Dedifferentiated amniotic fluid mesenchymal stem cell (primary cell): ENCODE measurements around the gene PC.

Experiments
- DNase-seq: peaks from one replicate; pipeline ENCODE4 v3.0.0-alpha.2; 2016; ENCODE audit errors: extremely low spot score

Gene PC

DNA sequence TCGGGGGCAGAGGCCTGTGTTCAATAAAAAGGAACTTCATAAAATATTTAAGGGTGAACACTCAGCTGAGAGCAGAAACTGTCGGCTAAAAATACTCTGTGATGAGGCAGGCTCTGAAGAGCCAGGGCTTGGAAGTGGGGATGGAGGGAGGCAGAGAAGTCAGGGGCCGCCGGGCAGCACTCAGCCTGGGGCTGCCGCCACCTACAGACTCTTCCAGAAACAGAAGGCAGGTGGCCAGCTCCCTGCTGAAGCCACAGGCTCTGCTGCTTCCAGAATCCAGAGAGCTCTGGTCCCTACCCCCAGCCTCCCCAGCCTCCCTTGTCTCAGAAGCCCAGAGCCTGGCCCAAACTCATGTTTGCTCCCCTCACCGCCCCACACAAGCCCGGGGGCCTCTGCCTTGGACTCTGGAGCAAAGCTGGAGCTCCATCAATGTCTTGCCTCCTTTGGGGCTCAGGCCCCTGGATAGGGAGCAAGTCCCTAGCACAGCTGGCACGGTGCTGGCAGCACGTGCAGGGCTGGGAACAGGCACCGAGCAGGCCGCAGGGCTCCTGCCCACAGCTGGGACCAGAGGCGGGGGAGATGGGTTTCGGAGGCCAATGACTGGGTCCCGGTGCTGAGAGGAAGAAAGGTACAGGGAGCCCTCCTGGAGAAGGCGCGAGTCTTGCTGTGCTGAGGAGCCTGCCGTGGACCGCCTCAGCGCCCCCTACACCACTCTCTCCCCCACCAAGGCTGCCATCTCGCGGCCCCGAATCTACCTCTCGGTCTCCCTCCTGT, 93.1 kb downstream of the PC start:
- DNase-seq, result no peak

DNA sequence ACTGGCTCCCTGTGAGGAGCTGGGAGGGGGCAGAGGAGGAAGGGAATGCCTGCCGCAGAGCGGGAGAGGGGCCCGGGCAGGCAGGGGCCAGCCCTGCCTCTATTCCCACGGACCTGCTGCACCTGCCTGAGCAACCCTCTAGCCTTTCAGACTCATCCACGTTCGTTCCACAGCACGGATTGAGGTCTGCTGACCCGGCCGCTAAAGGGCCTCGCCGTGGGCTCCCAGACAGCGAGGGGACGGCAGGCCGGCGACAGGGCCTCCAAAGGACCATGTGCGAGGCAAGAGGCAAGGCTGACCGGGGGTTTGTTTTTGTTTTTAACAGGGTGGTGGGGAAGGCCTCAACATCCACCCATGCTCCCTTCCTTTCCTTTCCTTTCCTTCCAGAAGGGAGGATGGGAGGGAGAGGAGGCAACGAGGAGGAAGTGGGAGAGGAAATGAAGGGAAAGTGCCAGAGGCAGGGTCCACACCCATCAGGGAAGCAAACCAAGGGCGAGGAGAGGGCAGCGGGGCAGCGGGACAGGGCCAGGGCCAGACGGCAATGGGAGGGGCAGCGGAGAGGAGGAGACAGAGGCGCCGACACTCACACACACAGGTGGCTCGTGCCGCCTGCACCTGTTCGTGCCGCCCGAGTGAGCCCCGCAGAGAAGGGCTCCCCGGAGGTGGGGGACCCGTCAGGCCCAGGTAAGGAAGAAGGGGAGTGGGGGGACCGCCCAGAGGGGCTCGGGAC, 93.8 kb downstream of the PC start:
- DNase-seq, result no peak

DNA sequence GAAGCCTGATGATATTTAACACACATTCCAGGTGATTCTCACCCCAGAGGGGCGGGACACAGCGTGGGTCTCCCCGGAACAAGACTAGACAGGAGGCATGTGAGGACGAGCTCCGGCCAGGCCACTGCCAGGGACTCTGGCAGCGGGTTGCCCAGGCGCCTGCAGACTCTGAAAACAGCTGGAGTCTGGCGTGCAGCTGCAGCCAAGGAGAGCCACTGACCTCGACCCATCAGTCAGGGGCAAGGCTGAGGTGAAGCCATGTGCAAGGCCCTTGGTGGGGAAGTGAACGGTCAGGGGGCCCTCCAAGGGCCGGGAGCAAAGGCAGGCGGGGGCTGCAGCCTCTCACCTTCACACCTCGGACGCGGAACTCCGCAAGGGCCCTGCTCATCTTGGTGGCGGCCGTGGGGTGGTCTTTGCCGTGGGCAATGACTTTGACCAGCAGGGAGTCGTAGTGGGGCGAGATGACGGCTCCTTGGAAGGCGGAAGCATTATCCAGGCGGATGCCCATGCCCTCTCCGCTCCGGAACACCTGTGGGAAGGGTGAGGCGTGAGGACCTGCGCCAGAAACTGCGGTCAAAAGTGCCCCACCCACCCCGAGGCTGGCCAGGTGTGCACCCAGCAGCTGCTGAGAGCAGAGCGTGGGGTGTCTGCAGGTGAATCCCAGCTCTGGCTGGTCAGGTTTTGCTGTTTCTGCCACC, 94.6 kb downstream of the PC start:
- DNase-seq, result no peak

GRCh38 chr11:66862559-66863037, 95.6 kb downstream of the PC start:
- no peak for DNase-seq

DNA sequence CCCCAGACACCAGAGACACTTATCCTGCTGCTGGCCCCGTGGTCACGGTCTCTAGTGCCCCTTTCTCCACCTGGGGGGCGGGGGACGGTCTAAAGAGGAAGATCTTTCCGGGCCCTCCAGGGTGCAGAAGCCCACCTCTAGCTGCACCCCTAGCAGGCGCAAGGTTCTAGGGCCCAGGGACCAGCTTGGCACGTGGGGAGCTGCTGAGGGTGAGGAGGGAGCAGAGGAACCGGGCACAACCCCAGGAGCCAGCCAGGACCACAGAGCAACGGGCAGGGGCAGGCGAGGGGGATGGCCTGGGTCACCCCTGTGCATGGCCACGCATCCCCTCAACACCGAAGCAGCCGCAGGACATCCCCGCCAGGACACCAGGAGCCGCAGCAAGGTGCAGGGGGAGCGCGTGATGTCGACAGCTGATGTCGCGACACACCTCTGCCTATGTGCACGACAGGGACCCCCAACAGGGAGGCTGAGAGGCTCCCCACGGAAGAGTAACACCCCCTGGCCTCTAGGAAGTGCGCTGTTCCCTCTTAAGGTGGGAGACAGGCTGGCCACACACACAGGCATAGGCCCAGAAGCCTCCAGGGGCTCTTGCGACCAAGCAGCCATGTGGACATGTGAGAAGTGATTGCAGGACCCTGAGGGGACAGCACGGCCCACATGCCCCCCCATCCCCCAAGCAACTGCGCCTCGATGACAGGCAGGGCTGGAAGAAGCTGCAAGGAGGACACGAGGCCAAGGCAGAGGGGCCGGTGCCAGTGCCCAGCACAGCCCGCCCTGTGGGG, 96.2 kb downstream of the PC start:
- no peak for DNase-seq

GRCh38 chr11:66861038-66861773, 97.0 kb downstream of the PC start:
- DNase-seq, result no peak

GRCh38 chr11:66860449-66860831, 97.7 kb downstream of the PC start:
- DNase-seq, result no peak

DNA sequence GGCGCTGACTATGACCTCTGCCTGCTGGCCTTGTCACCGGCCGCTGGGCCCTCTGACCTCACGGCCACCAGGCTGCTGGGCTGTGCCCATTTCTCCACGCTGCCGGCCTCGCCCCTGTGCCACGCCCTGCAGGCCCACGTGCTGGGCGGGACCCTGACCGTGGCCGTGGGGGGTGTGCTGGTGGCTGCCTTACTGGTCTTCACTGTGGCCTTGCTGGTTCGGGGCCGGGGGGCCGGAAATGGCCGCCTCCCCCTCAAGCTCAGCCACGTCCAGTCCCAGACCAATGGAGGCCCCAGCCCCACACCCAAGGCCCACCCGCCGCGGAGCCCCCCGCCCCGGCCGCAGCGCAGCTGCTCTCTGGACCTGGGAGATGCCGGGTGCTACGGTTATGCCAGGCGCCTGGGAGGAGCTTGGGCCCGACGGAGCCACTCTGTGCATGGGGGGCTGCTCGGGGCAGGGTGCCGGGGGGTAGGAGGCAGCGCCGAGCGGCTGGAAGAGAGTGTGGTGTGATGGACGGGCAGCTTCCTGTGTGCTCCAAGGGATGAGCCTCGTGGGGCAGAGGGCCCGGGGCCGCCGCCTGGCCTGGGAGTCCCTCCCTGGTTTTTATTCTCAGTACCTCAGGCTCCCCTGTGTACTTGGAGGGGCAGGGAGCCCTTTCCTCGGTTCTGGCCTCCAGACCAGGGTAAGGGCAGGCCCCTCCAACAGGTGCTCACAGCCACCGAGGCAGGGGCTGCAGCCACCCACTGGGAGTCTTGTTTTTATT, 98.3 kb downstream of the PC start:
- no peak for DNase-seq

DNA sequence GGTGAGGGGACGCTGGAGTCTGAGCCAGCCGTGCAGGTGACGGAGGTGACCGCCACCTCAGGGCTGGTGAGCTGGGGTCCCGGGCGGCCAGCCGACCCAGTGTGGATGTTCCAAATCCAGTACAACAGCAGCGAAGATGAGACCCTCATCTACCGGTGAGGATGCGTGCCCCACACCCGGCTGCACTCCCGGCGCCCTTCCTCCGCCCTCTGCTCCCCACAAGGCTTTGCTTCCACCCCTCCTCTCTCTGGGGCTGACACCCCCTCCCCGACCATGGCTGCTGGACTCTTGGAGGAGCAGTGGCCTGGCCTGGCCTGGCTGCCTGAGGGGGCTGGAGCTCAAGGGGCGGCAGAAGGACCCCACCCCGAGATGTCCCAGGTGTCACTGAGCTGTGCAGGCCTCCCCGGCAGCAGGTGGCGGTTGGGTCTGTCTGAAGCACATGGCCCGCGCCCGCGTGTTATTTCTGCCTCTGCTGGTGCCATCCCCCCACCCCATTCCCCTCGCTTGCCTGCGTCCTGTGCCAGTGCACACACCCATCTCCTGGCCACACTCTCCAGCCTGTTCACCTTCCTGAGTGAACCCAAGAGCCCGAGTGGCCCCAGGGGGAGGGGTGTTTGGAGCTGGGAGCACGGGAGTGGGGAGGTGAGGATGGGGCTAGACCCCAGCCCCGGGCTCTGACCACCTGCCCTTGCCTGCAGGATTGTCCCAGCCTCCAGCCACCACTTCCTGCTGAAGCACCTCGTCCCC, 99.1 kb downstream of the PC start:
- no peak for DNase-seq

- DNase-seq, result no peak
These were observed 99.8 kb downstream of the PC start for GRCh38 chr11:66858186-66858938.

- DNase-seq, result no peak
These were observed 100.3 kb downstream of the PC start for GRCh38 chr11:66857927-66858185.

DNA sequence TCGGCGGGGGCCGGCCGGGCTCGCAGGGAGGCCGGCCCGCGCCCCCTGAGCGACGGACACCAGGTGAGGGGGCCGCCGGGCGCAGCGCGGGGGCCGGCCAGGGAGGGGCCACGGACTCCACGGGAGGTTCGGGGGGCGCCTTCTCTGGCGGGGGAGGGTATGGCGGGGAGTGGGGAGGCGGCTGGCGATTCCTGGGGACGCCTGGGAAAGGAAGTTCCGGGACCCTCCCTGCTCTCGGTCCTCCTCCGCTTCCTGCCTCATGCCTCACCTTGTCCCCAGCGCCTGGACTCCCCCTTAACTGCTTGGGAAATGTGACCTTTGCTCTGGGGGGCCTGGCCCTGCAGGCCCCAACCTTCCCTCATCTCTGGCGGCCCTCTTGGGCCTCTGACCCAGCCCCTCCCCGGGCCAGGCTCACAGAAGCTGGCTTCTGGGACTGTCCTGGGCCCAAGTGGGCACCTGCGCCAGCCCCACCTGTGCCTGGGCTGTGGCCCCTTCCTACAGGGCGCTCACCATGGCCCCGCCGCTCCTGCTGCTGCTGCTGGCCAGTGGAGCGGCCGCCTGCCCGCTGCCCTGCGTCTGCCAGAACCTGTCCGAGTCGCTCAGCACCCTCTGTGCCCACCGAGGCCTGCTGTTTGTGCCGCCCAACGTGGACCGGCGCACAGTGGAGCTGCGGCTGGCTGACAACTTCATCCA, 100.8 kb downstream of the PC start:
- no peak for DNase-seq

DNA sequence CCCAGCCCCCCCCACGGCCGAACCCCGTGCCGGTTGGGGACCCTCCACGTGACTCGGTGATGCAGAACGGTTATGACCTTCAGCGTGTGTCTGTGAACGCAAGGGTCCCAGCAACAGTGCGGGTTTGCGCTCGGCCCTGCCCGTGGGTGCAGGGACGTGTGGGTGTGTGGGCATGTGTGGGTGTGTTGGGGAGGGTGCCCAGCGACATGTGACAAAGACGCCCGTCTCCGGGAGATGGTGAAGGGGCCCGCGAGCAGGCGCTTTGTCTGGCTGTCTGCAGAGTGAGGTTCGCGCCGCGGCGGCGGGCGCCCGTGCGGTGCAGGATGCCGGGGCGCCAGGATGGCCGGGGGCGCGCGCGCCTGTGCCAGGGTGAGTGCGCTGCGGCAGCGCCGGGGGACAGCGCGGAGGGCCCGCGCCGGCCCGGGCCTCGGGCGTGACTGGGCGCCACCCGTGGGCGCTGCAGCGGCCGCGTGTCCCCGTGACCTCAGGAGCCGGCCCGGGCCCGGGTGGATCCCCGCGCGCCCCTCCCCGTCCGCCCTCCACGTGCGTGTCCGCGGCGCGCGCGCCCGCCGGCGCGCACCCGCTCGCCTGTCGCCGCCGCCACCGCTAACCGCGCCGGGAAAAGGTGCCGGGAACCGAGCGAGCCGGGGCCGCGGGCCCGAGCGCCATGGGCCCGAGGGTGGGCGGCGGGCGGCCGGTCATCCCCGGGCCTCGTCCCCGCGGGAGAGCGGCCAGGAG, 101.5 kb downstream of the PC start, which contains the start of gene LRFN4:
TSS of gene LRFN4 (plus strand) at position 569 of the 738 bp plus-strand sequence. CDS start 681 bp downstream, outside the sequence.
- DNase-seq, result peak; percentile 28

DNA sequence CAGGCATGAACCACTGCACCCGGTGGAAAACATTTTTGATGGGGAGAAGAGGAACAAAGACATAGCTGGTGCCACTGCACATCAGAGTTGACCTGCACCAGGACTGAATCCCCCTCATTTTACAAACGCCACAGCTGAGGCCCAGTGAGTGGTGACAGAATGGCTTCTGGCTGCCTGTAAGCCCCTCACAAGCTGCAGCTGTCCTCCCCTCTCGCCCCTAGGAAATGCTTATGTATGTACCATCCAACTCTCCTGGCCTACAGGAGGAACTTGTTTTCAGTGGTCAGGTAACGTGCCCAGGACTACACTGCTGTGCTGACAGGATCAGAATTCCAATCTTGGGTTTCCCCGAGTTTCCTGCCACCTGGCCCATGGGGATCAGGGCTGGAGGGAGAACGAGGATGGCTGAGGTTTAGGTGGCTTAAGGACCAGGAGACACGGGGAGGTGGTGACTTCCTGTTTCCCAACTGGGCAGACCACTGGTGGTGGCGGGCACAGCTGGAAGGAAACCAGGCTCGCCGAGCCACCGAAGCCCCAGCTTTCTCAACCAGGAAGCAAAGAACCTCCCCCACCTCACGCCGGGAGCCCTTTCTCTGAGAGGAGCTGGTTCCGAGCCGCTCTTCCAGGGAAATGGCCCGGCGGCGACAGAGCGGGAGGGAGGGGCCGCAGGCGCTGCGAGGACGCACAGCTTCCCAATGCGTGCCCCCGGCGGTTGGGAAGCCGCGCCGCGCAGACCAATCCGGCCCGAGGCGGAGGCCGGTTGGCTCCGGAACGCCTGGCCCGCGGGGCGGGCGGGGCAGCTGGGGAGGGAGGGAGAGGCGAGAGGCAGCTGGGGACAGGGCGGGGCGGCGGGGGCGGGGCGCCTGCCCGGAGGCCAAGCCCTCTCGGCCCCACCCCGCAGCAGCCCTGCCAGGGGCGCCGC, 102.3 kb downstream of the PC start:
- DNase-seq, result peak; percentile 85

- no peak for DNase-seq
These were observed 103.4 kb downstream of the PC start for GRCh38 chr11:66854729-66855211.

DNA sequence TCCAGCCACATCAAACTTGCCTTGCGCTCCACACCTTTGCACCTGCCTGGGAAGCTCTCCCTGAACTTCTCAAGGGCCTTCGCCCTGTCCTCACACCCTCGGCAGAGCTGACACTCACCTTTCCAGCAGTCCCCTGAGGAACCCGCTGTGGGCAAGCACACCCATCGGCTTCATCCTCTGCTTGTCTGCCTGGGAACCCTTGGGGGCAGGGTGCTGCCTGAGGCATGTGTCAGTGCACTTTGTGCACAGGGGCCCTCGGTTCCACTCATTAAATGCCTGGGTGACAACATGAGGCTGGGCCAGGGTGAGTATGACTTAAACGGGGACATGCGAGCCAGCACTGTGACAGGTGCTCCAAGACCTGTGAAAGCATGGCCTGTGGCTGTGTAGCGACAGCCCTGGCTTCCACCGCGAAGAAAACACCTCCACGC, 103.9 kb downstream of the PC start:
- no peak for DNase-seq
